A673 (cell line): ENCODE data around the gene RAP1GAP2.

Source experiments
- CTCF ChIP-seq: fragments of 300-800, 200-600 bp; sonication (generic); conservative IDR thresholded peaks from 2 replicates; pipeline ENCODE4 v1.5.1; 2017; ENCODE audit warnings: low read depth, mild to moderate bottlenecking, antibody characterized with exemption, low read length, moderate library complexity, mixed read lengths
- EZH2 ChIP-seq: fragments of 200-600 bp; sonication (generic); IDR thresholded peaks from 2 replicates; pipeline ENCODE4 v1.6.1; 2017; ENCODE audit warnings: borderline replicate concordance, low read depth, mild to moderate bottlenecking, mixed read lengths, antibody characterized with exemption, low read length; ENCODE audit not compliant: poor library complexity, severe bottlenecking

GRCh38 chr17:3006801-3007200, 210.6 kb downstream of the RAP1GAP2 start:
- no peak for TF ChIP-seq CTCF
- TF ChIP-seq EZH2, result no peak
